ENCODE results near the gene RPL3.
"Not testable (repeated sequence)": the region's sequence is repeated elsewhere in the genome, so short reads cannot be mapped to it uniquely, and the experiment has no call there.

Gene RPL3

DNA sequence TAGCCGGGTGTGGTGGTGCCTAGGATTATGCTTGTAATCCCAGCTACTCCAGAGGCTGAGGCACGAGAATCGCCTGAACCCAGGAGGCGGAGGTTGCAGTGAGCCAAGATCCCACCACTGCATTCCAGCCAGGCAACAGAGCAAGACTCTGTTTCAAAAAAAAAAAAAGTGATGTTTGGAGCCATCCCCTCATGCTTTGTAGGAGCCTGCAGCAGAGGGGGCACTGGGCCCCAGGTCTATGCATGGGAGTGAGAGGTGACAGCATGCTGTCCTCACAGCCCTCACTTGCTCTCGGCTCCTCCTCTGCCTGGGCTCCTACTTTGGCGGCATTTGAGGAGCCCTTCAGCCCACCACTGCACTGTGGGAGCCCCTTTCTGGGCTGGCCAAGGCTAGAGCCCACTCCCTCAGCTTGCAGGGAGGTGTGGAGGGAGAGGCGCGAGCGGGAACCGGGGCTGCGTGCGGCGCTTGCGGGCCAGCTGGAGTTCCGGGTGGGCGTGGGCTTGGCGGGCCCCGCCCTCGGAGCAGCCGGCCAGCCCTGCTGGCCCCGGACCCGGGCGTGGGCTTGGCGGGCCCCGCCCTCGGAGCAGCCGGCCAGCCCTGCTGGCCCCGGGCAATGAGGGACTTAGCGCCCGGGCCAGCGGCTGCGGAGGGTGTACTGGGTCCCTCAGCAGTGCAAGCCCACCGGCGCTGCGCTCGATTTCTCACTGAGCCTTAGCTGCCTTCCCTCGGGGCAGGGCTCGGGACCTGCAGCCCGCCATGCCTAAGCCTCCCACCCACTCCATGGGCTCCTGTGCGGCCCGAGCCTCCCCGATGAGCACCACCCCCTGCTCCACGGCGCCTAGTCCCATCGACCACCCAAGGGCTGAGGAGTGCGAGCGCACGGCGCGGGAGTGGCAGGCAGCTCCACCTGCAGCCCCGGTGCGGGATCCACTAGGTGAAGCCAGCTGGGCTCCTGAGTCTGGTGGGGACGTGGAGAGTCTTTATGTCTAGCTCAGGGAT lies 38.0 kb upstream of the RPL3 start:
- not testable (repeated sequence) for H3K27me3 Mint-ChIP-seq, H3K36me3 Mint-ChIP-seq, H3K9me3 Mint-ChIP-seq, H3K4me1 Mint-ChIP-seq, H3K4me3 Mint-ChIP-seq, H3K27ac Mint-ChIP-seq

DNA sequence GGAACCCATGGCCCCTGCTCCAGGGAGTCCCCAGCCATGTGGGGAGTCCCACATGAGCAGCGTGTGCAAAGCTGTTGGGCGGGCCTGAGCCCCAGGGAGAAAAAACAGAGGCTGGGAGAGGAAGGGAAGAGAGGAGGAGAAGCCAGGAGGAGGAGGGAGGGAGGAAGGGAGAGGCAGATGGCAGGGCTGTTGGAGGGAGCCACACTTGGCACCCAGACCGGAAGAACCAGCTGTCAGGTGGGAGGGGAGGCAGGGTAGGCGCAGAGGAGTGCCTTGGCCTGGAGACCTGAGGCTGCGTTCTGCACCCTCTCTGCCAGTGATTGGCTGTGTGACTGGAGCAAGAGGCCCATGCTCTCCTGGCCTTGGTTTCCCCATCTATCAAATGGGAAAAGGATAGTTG lies 37.0 kb upstream of the RPL3 start:
- H3K4me3 Mint-ChIP-seq: no peak overlapping the region
- no peaks in the 10 kb centered on the region for H3K36me3 Mint-ChIP-seq
- no peak overlapping the region for H3K27ac Mint-ChIP-seq
- H3K9me3 Mint-ChIP-seq: no peaks in the 10 kb centered on the region
- no peaks in the 10 kb centered on the region for H3K4me1 Mint-ChIP-seq
- no peaks in the 10 kb centered on the region for H3K27me3 Mint-ChIP-seq

- not testable (repeated sequence) for H3K27ac Mint-ChIP-seq, H3K27me3 Mint-ChIP-seq, H3K9me3 Mint-ChIP-seq, H3K36me3 Mint-ChIP-seq, H3K4me1 Mint-ChIP-seq, H3K4me3 Mint-ChIP-seq
Measured at GRCh38 chr22:39355805-39356204, 36.4 kb upstream of the RPL3 start.

- Mint-ChIP-seq H3K9me3 (no peaks in the 10 kb centered on the region), H3K27me3 (no peaks in the 10 kb centered on the region), H3K36me3 (no peaks in the 10 kb centered on the region), H3K4me1 (no peaks in the 10 kb centered on the region), H3K27ac (no peak overlapping the region), H3K4me3 (no peak overlapping the region)
Measured at GRCh38 chr22:39355080-39355479, 35.7 kb upstream of the RPL3 start.

DNA sequence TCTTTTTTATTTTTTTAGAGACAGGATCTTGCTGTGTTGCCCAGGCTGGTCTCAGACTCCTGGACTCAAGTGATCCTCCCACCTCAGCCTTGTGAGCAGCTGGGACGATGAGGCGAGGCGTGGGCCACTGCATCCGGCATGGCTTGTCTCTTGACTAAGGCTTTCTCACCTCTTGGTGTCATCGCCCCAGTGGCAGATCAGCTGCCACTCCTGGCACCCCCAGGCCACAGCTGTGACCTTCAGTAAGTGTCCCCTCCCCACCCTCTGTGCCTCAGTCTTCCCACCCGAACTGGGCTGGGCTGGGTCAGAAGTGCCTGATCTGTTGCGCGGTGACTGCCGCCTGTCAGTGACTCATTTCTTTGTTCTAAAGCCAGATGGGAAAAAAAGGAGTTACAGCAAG lies 33.9 kb upstream of the RPL3 start:
- Mint-ChIP-seq H3K4me1 (peaks cover 8% of the 10 kb centered on the region), H3K9me3 (no peaks in the 10 kb centered on the region), H3K27me3 (peaks cover 3% of the 10 kb centered on the region), H3K27ac (no peak overlapping the region), H3K4me3 (no peak overlapping the region), H3K36me3 (no peaks in the 10 kb centered on the region)

DNA sequence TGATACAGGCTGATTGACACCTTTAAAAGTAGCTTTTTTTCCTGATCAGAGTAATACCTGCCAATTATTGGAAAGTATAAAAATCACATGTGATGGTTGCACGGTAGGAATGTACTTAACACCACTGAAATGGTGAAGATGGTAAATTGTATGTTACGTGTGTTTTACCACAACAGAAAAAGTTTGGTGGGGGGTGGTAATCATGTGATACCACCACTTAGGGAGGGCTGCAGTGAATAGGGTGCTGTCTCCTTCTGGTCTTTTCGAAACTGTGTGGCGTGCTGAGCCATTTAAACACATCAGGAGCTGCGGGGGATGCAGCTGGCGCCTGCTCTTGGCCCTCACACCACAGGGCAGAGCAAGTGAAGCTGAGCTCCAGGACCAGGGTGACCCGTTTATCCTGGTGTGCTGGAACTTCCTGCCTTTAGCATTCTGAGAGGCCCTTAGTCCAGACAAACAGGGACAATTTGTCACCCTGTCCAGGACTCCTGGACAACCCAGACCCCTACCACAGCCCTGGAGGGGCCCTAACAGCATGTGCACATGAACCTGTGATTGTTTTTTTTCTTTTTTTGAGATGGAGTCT lies 33.0 kb upstream of the RPL3 start:
- Mint-ChIP-seq H3K4me3 (no peak overlapping the region), H3K36me3 (no peaks in the 10 kb centered on the region), H3K27ac (no peak overlapping the region), H3K27me3 (peaks cover 3% of the 10 kb centered on the region), H3K9me3 (no peaks in the 10 kb centered on the region), H3K4me1 (peaks cover 8% of the 10 kb centered on the region)

DNA sequence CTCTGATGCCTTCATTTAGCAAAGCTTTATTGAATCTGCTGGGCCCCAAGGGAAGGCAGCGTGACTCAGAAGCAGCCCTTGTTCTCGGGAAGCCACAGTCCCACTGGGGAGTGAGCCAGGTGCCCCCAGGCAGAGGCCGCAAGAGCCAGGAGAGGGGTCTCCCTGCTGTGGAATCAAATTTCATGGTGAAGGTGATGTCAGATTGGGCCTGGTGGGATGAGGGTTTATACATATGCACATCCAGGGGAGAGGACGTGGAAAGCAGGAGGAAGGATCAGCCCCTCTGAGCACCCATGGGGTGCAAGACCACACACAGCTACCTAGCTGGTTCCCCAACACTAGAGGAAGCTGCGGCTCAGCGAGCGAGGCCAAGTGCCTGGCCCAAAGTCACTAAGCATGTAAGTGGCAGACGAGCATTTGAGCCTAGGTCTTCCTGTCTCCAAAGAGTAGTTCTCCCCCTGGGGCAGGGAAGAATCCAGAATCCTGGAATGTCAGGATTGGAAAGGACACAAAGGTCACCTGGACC lies 32.3 kb upstream of the RPL3 start:
- no peaks in the 10 kb centered on the region for H3K36me3 Mint-ChIP-seq
- peaks cover 3% of the 10 kb centered on the region for H3K27me3 Mint-ChIP-seq
- no peaks in the 10 kb centered on the region for H3K9me3 Mint-ChIP-seq
- H3K4me1 Mint-ChIP-seq: peaks cover 8% of the 10 kb centered on the region
- no peak overlapping the region for H3K4me3 Mint-ChIP-seq
- H3K27ac Mint-ChIP-seq: no peak overlapping the region

- Mint-ChIP-seq H3K9me3 (no peaks in the 10 kb centered on the region), H3K4me1 (peaks cover 8% of the 10 kb centered on the region), H3K36me3 (no peaks in the 10 kb centered on the region), H3K4me3 (peak overlapping the region; percentile 70), H3K27me3 (peaks cover 3% of the 10 kb centered on the region), H3K27ac (no peak overlapping the region)
Measured at GRCh38 chr22:39350757-39351688, 31.6 kb upstream of the RPL3 start.

DNA sequence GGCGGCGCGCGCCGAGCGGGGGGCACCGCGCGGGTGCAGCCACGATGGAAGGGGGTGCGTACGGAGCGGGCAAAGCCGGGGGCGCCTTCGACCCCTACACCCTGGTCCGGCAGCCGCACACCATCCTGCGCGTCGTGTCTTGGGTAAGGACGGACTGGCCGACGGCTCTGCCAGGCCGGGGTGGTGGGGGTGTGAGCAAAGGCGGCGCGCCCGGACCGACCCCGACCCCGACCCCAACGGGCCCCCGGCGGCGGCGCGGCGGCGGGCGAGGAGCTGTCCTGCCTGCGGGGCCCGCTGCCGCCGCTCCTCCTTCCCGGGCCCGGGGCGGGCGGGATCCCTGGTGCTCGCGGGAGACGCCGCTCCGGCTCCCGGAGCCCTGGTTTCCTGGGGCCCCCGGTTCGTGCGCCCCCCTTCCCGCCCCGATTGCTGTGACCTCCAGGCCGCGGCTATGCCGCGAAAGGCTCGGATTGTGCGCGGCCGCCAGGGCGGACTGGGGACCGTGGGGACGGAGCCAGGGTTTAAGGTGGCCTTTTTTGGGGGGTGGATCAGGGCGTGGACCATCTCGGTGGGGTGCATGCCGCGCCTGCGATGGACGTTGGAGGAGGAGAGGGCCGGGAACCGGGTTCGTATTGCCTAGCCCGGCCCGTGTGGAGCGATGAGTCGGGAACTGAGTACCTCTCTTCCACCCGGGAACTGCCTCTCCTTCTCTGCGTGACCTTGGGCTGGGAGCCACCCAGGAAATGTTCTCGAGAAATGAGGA lies 30.7 kb upstream of the RPL3 start, which contains the start of gene SYNGR1:
Gene SYNGR1 (plus strand): TSS at position 25 of the 760 bp plus-strand sequence. CDS start 20 bp downstream, at position 45.
- Mint-ChIP-seq H3K36me3 (no peaks in the 10 kb centered on the region), H3K9me3 (no peaks in the 10 kb centered on the region), H3K27ac (no peak within 1 kb of the TSS), H3K27me3 (peaks cover 3% of the 10 kb centered on the region), H3K4me1 (peaks cover 8% of the 10 kb centered on the region), H3K4me3 (peak within 1 kb of the TSS; percentile 88)

GRCh38 chr22:39349506-39349966 lies 30.1 kb upstream of the RPL3 start:
- Mint-ChIP-seq H3K36me3 (no peaks in the 10 kb centered on the region), H3K4me1 (peaks cover 8% of the 10 kb centered on the region), H3K27ac (no peak overlapping the region), H3K4me3 (peak overlapping the region; percentile 88), H3K9me3 (no peaks in the 10 kb centered on the region), H3K27me3 (peaks cover 3% of the 10 kb centered on the region)

GRCh38 chr22:39348909-39349505 lies 29.6 kb upstream of the RPL3 start:
- peaks cover 8% of the 10 kb centered on the region for H3K4me1 Mint-ChIP-seq
- peak overlapping the region; percentile 88 for H3K4me3 Mint-ChIP-seq
- no peak overlapping the region for H3K27ac Mint-ChIP-seq
- no peaks in the 10 kb centered on the region for H3K36me3 Mint-ChIP-seq
- peaks cover 3% of the 10 kb centered on the region for H3K27me3 Mint-ChIP-seq
- no peaks in the 10 kb centered on the region for H3K9me3 Mint-ChIP-seq

DNA sequence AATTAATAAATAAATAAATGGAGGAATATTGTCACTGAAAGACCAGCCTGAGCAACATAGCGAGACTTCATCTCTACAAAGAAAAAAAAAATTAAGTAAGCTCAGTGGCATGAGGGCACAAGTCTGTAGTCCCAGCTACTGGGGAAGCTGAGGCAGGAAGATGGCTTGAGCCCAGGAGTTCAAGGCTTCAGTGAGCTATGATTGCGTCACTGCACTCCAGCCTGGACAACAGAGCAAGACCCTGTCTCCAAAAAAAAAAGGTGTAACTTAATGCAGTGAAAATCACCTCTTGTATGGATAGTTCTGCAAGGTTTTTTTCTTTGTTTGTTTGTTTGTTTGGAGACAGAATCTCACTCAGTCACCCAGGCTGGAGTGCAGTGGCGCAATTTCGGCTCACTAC lies 25.8 kb upstream of the RPL3 start:
- H3K36me3 Mint-ChIP-seq: no peaks in the 10 kb centered on the region
- peaks cover 3% of the 10 kb centered on the region for H3K27me3 Mint-ChIP-seq
- peaks cover 15% of the 10 kb centered on the region for H3K4me1 Mint-ChIP-seq
- no peaks in the 10 kb centered on the region for H3K9me3 Mint-ChIP-seq
- H3K27ac Mint-ChIP-seq: no peak overlapping the region
- no peak overlapping the region for H3K4me3 Mint-ChIP-seq

GRCh38 chr22:39344046-39344390 lies 24.6 kb upstream of the RPL3 start:
- H3K4me3 Mint-ChIP-seq: no peak overlapping the region
- H3K27ac Mint-ChIP-seq: no peak overlapping the region
- H3K36me3 Mint-ChIP-seq: no peaks in the 10 kb centered on the region
- no peaks in the 10 kb centered on the region for H3K9me3 Mint-ChIP-seq
- peaks cover 10% of the 10 kb centered on the region for H3K4me1 Mint-ChIP-seq
- H3K27me3 Mint-ChIP-seq: peaks cover under 1% of the 10 kb centered on the region

- H3K4me3 Mint-ChIP-seq: no peak overlapping the region
- H3K9me3 Mint-ChIP-seq: no peaks in the 10 kb centered on the region
- H3K27me3 Mint-ChIP-seq: no peaks in the 10 kb centered on the region
- no peak overlapping the region for H3K27ac Mint-ChIP-seq
- H3K4me1 Mint-ChIP-seq: peaks cover 7% of the 10 kb centered on the region
- H3K36me3 Mint-ChIP-seq: no peaks in the 10 kb centered on the region
Measured at GRCh38 chr22:39343259-39344045, 24.0 kb upstream of the RPL3 start.
